ENCODE data around the gene PJA2.

The PJA2 gene

GRCh38 chr5:109408991-109409843 lies 557 bp downstream of the PJA2 start:
- Histone ChIP-seq H3K4me3 (ENCODE audit: low read length) (peak overlapping the region; percentile 97), H3K27me3 (ENCODE audit: insufficient read depth, low read length) (no peaks in the 10 kb centered on the region), H3K9me3 (ENCODE audit: insufficient read depth, low read depth, low read length) (no peaks in the 10 kb centered on the region), H3K9ac (ENCODE audit: low read depth, low read length) (peak overlapping the region; percentile 89), H3K27ac (ENCODE audit: low read depth, low read length) (peak overlapping the region; percentile 92), H3K4me1 (ENCODE audit: insufficient read depth, low read length) (peaks cover 51% of the 10 kb centered on the region), H3K36me3 (ENCODE audit: insufficient read depth, low read length) (no peaks in the 10 kb centered on the region)
- under 1% methylated on average over 52 of the region's 52 CpGs for WGBS

DNA sequence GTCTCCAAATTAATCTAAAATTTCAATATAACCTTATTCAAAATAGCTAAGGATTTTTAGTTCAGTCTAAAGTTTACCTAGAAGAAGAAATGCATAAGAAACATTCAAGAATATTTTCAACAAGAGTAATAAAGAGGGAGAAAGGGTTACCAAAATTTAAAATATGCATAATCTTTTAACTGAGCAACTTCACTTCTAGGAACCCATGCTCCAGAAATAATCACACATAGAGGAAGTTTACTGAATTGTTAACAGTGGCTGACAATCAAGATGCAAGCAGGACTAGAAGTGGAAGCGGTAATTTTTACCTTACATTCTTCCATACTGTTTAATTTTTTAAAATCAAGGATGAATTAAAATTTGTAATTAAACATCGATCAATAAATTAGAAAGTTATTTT lies 1.9 kb downstream of the PJA2 start:
- H3K27me3 ChIP-seq (ENCODE audit: insufficient read depth, low read length) = no peaks in the 10 kb centered on the region
- no CpG with 5 or more reads among the region's 2 CpGs for WGBS
- H3K9ac ChIP-seq (ENCODE audit: low read depth, low read length) = no peak overlapping the region; the same call in 1 of the 2 replicates
- no peaks in the 10 kb centered on the region for H3K9me3 ChIP-seq (ENCODE audit: insufficient read depth, low read depth, low read length)
- H3K36me3 ChIP-seq (ENCODE audit: insufficient read depth, low read length) = no peaks in the 10 kb centered on the region
- peak overlapping the region; percentile 97 for H3K4me3 ChIP-seq (ENCODE audit: low read length)
- H3K27ac ChIP-seq (ENCODE audit: low read depth, low read length) = no peak overlapping the region
- peaks cover 46% of the 10 kb centered on the region for H3K4me1 ChIP-seq (ENCODE audit: insufficient read depth, low read length)

- Histone ChIP-seq H3K9me3 (ENCODE audit: insufficient read depth, low read depth, low read length) (no peaks in the 10 kb centered on the region), H3K9ac (ENCODE audit: low read depth, low read length) (no peak overlapping the region), H3K4me1 (ENCODE audit: insufficient read depth, low read length) (peaks cover 39% of the 10 kb centered on the region), H3K27me3 (ENCODE audit: insufficient read depth, low read length) (no peaks in the 10 kb centered on the region), H3K27ac (ENCODE audit: low read depth, low read length) (no peak overlapping the region), H3K4me3 (ENCODE audit: low read length) (no peak overlapping the region), H3K36me3 (ENCODE audit: insufficient read depth, low read length) (no peaks in the 10 kb centered on the region)
- 86% methylated on average over 1 of the region's 1 CpG for WGBS
These were observed 3.1 kb downstream of the PJA2 start for GRCh38 chr5:109406719-109407118.

DNA sequence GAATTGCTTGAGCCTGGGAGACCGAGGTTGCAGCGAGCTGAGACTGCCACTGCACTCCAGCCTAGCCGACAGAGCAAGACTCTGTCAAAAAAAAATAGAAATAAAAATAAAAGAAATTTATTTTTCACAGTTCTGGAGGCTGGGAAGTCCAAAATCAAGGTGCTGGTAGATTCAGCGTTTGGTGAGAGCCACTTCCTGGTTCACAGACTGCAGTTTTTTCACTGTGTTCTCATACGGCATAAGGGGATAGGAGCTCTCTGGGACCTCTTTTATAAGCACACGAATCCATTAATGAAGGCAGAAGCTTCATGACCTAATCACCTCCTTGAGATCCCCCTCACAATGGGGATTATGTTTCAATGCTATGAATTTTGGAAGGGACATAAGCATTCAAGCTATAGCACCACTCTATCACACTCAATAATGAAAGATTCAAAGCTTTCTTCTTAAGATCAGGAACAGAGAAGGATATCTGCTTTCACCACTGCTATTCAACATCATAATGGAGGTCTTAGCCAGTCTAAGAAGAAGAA lies 5.3 kb downstream of the PJA2 start:
- Histone ChIP-seq H3K4me3 (ENCODE audit: low read length) (no peak overlapping the region), H3K27ac (ENCODE audit: low read depth, low read length) (no peak overlapping the region), H3K27me3 (ENCODE audit: insufficient read depth, low read length) (no peaks in the 10 kb centered on the region), H3K4me1 (ENCODE audit: insufficient read depth, low read length) (peaks cover 31% of the 10 kb centered on the region), H3K9ac (ENCODE audit: low read depth, low read length) (no peak overlapping the region), H3K9me3 (ENCODE audit: insufficient read depth, low read depth, low read length) (no peaks in the 10 kb centered on the region), H3K36me3 (ENCODE audit: insufficient read depth, low read length) (no peaks in the 10 kb centered on the region)
- 82% methylated on average over 6 of the region's 6 CpGs for WGBS

DNA sequence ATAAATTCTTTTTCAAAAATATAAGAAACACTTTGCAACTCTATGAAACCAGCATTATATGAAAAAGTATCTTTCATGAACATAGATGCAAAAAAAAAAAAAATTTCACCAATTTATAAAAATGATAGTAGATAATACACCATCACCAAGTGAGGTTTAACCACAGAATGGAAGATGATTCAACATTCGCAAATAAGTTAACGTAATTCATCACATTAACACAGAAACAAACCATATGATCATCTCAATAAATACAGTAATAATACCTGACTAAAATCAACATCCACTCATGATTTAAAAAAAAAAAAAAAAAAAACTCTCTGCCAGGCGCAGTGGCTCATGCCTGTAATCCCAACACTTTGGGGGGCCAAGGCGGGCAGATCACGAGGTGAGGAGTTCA lies 6.3 kb downstream of the PJA2 start:
- Histone ChIP-seq H3K27ac (ENCODE audit: low read depth, low read length) (no peak overlapping the region), H3K9ac (ENCODE audit: low read depth, low read length) (no peak overlapping the region), H3K9me3 (ENCODE audit: insufficient read depth, low read depth, low read length) (no peaks in the 10 kb centered on the region), H3K36me3 (ENCODE audit: insufficient read depth, low read length) (no peaks in the 10 kb centered on the region), H3K4me3 (ENCODE audit: low read length) (no peak overlapping the region), H3K4me1 (ENCODE audit: insufficient read depth, low read length) (peaks cover 28% of the 10 kb centered on the region), H3K27me3 (ENCODE audit: insufficient read depth, low read length) (no peaks in the 10 kb centered on the region)
- 95% methylated on average over 5 of the region's 5 CpGs for WGBS

- H3K27ac ChIP-seq (ENCODE audit: low read depth, low read length) = no peak overlapping the region
These were observed 10.5 kb downstream of the PJA2 start for GRCh38 chr5:109399092-109399759.

GRCh38 chr5:109396965-109397364 lies 12.8 kb downstream of the PJA2 start:
- Histone ChIP-seq H3K4me1 (ENCODE audit: insufficient read depth, low read length) (no peaks in the 10 kb centered on the region; the same call in 1 of the 2 replicates), H3K36me3 (ENCODE audit: insufficient read depth, low read length) (no peaks in the 10 kb centered on the region), H3K27ac (ENCODE audit: low read depth, low read length) (no peak overlapping the region), H3K9me3 (ENCODE audit: insufficient read depth, low read depth, low read length) (no peaks in the 10 kb centered on the region), H3K27me3 (ENCODE audit: insufficient read depth, low read length) (no peaks in the 10 kb centered on the region), H3K9ac (ENCODE audit: low read depth, low read length) (no peak overlapping the region), H3K4me3 (ENCODE audit: low read length) (no peak overlapping the region)
- 93% methylated on average over 1 of the region's 2 CpGs for WGBS

More at GRCh38 chr5:109399092-109399759, 10.5 kb downstream of the PJA2 start:
- Histone ChIP-seq H3K27me3 (ENCODE audit: insufficient read depth, low read length) (no peaks in the 10 kb centered on the region), H3K9me3 (ENCODE audit: insufficient read depth, low read depth, low read length) (no peaks in the 10 kb centered on the region), H3K9ac (ENCODE audit: low read depth, low read length) (no peak overlapping the region), H3K36me3 (ENCODE audit: insufficient read depth, low read length) (no peaks in the 10 kb centered on the region), H3K4me1 (ENCODE audit: insufficient read depth, low read length) (peaks cover 3% of the 10 kb centered on the region; the same call in 1 of the 2 replicates), H3K4me3 (ENCODE audit: low read length) (no peak overlapping the region)
- WGBS = 95% methylated on average over 6 of the region's 6 CpGs

DNA sequence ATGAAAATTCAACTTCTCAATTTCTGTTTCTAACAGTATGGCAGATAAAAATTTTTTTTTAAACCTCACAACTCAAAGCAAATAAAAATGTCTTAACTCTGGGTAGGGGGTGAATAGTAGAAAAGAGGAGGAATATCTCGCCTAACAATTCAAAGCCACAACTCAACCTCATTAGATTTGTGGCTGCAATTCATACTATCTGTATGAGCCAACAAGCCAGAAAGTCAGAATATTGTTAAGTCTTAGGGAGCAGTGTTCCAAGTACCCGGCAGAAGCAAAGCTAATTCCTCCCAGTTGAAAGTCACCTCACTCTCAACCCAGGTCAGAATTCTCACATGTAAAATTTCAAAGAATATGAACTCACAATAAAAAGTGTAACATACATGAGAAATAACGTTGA lies 15.0 kb downstream of the PJA2 start:
- WGBS = 0% methylated on average over 1 of the region's 3 CpGs
- H3K27ac ChIP-seq (ENCODE audit: low read depth, low read length) = no peak overlapping the region
- H3K9ac ChIP-seq (ENCODE audit: low read depth, low read length) = no peak overlapping the region
- no peaks in the 10 kb centered on the region for H3K9me3 ChIP-seq (ENCODE audit: insufficient read depth, low read depth, low read length)
- H3K4me3 ChIP-seq (ENCODE audit: low read length) = no peak overlapping the region
- H3K36me3 ChIP-seq (ENCODE audit: insufficient read depth, low read length) = no peaks in the 10 kb centered on the region
- no peaks in the 10 kb centered on the region; the same call in 1 of the 2 replicates for H3K4me1 ChIP-seq (ENCODE audit: insufficient read depth, low read length)
- no peaks in the 10 kb centered on the region for H3K27me3 ChIP-seq (ENCODE audit: insufficient read depth, low read length)

DNA sequence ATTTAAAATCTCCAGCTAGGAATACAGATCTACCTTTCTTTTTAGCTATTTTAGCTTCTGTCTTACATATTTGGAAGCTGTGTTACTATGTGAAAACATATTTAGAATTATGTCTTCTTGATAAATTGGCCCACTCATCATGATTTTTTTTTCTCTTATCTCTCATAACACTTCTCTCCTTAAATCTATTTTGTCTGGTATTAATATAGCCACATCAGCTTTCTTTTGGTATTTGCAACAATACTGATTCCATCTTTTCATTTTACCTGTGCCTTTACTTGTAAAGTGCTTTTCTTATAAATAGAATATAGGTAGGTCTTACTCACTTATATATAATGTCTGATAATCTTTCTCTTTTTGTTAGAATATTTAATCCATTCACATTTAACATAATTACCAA lies 19.6 kb downstream of the PJA2 start:
- Histone ChIP-seq H3K9ac (ENCODE audit: low read depth, low read length) (no peak overlapping the region), H3K9me3 (ENCODE audit: insufficient read depth, low read depth, low read length) (no peaks in the 10 kb centered on the region), H3K4me3 (ENCODE audit: low read length) (no peak overlapping the region), H3K4me1 (ENCODE audit: insufficient read depth, low read length) (no peaks in the 10 kb centered on the region; the same call in 1 of the 2 replicates), H3K27ac (ENCODE audit: low read depth, low read length) (no peak overlapping the region), H3K36me3 (ENCODE audit: insufficient read depth, low read length) (no peaks in the 10 kb centered on the region), H3K27me3 (ENCODE audit: insufficient read depth, low read length) (no peaks in the 10 kb centered on the region)

GRCh38 chr5:109388407-109388806 lies 21.4 kb downstream of the PJA2 start:
- Histone ChIP-seq H3K9ac (ENCODE audit: low read depth, low read length) (no peak overlapping the region), H3K36me3 (ENCODE audit: insufficient read depth, low read length) (no peaks in the 10 kb centered on the region), H3K4me3 (ENCODE audit: low read length) (no peak overlapping the region), H3K4me1 (ENCODE audit: insufficient read depth, low read length) (no peaks in the 10 kb centered on the region; the same call in 1 of the 2 replicates), H3K27me3 (ENCODE audit: insufficient read depth, low read length) (no peaks in the 10 kb centered on the region), H3K9me3 (ENCODE audit: insufficient read depth, low read depth, low read length) (no peaks in the 10 kb centered on the region), H3K27ac (ENCODE audit: low read depth, low read length) (no peak overlapping the region)
- WGBS = 90% methylated on average over 2 of the region's 2 CpGs

DNA sequence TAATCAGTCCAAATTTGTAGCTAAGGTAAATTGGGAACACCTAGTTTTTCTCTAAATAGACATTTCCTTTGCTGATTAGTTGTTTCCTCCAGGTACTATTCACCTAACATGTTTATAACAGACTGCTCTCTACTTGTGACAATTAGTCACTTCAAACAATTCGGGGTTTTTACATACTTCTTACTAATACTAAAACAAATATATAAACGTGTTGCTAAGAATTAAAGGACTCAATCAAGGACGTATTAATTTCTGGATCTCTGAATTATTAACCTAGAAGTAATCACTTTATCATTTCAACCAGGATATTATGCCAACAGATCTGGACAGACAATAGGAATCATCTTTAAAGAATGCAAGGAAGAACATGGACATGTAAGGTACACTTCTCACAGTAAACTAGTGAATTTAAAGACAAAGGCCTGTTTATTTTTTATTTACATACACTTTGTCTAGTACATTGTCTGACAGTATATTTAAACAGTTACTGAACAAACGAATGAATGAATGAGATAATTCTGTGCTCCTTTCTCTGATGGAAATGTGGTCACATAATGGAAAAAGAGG lies 22.3 kb downstream of the PJA2 start:
- Histone ChIP-seq H3K36me3 (ENCODE audit: insufficient read depth, low read length) (peaks cover 5% of the 10 kb centered on the region; the same call in 1 of the 2 replicates), H3K9ac (ENCODE audit: low read depth, low read length) (no peak overlapping the region), H3K27ac (ENCODE audit: low read depth, low read length) (no peak overlapping the region), H3K9me3 (ENCODE audit: insufficient read depth, low read depth, low read length) (no peaks in the 10 kb centered on the region), H3K4me1 (ENCODE audit: insufficient read depth, low read length) (no peaks in the 10 kb centered on the region; the same call in 1 of the 2 replicates), H3K4me3 (ENCODE audit: low read length) (no peak overlapping the region), H3K27me3 (ENCODE audit: insufficient read depth, low read length) (no peaks in the 10 kb centered on the region)
- 91% methylated on average over 4 of the region's 4 CpGs for WGBS

Data from HUES64 (cell line).